ENCODE measurements around the gene FBXL17. TPM values are rescaled to one million over a fixed set of nuclear protein-coding genes. Genes with fewer than 3 reads are reported as not detected.

FBXL17 gene
- polyA plus RNA-seq, 5 donors, result 14.5 to 22.6 (median 21.9) TPM

- peak; percentile 6 for DNase-seq
These were observed 2.0 kb downstream of the FBXL17 start for GRCh38 chr5:108379722-108380530.

- no peak for DNase-seq
These were observed 6.1 kb downstream of the FBXL17 start for GRCh38 chr5:108375768-108376167.

- no peak for DNase-seq
These were observed 8.5 kb downstream of the FBXL17 start for GRCh38 chr5:108373426-108373825.

GRCh38 chr5:108372369-108372768 is 9.5 kb downstream of the FBXL17 start:
- no peak for DNase-seq

GRCh38 chr5:108371263-108371662 is 10.6 kb downstream of the FBXL17 start:
- DNase-seq, result no peak

GRCh38 chr5:108369167-108369566 is 12.7 kb downstream of the FBXL17 start:
- no peak for DNase-seq

- DNase-seq, result no peak
These were observed 14.1 kb downstream of the FBXL17 start for GRCh38 chr5:108367679-108368334.

GRCh38 chr5:108366500-108366899 is 15.4 kb downstream of the FBXL17 start:
- DNase-seq, result no peak

- DNase-seq, result no peak
These were observed 20.1 kb downstream of the FBXL17 start for GRCh38 chr5:108361771-108362170.

- DNase-seq, result no peak
These were observed 20.7 kb downstream of the FBXL17 start for GRCh38 chr5:108361239-108361638.

- DNase-seq, result no peak
These were observed 21.6 kb downstream of the FBXL17 start for GRCh38 chr5:108360280-108360679.

GRCh38 chr5:108356286-108356685 is 25.6 kb downstream of the FBXL17 start:
- DNase-seq, result no peak

GRCh38 chr5:108353087-108353486 is 28.8 kb downstream of the FBXL17 start:
- DNase-seq, result no peak

GRCh38 chr5:108345541-108346171 is 36.2 kb downstream of the FBXL17 start:
- peak; percentile 24 to 42 for DNase-seq

GRCh38 chr5:108344103-108344822 is 37.6 kb downstream of the FBXL17 start:
- DNase-seq, result no peak

- no peak for DNase-seq
These were observed 40.0 kb downstream of the FBXL17 start for GRCh38 chr5:108341866-108342265.

GRCh38 chr5:108340131-108340530 is 41.8 kb downstream of the FBXL17 start:
- no peak for DNase-seq

- no peak for DNase-seq
These were observed 42.7 kb downstream of the FBXL17 start for GRCh38 chr5:108339220-108339619.

- DNase-seq, result no peak
These were observed 47.7 kb downstream of the FBXL17 start for GRCh38 chr5:108334225-108334624.

GRCh38 chr5:108326982-108327381 is 54.9 kb downstream of the FBXL17 start:
- DNase-seq, result no peak

- no peak for DNase-seq
These were observed 57.0 kb downstream of the FBXL17 start for GRCh38 chr5:108324886-108325285.

- DNase-seq, result no peak
These were observed 60.6 kb downstream of the FBXL17 start for GRCh38 chr5:108321341-108321740.

Measured in right lung (tissue), 5 donors.